IMR-90 (cell line): Measurements from ENCODE around the gene GPC6. TPM values are rescaled to one million over a fixed set of nuclear protein-coding genes. Genes with fewer than 3 reads are reported as not detected.

ENCODE experiments used
- ATAC-seq: fragments of 200-7000 bp; cut with Tn5 transposase; 2 replicates; pipeline ENCODE4 v1.9.1; 2020; ENCODE audit warnings: low read depth, mild to moderate bottlenecking, moderate library complexity
- BruUV-seq: library from RNA; stranded (reverse); fragments of 400-500 nt; replicated peaks from 2 replicates; lab custom pipeline; 2021; lab: Mats Ljungman, UMichigan
- CTCF ChIA-PET: fragments of 300-600 bp; formaldehyde crosslinking; extraction: SDS; loops from one replicate; lab custom pipeline; 2021; ENCODE audit warnings: antibody characterized with exemption; lab: Yijun Ruan, JAX
- POLR2A ChIA-PET: fragments of 300-600 bp; sonication (Branson Sonifier 250); formaldehyde crosslinking; loops from one replicate; lab custom pipeline; 2022; ENCODE audit warnings: antibody characterized with exemption; ENCODE audit not compliant: unreplicated experiment; lab: Charles Lee
- DNase-seq: peaks from one replicate; pipeline ENCODE4 v3.0.0; 2013
- H2AFZ ChIP-seq: replicated peaks from 2 replicates; pipeline ENCODE3; 2013; ENCODE audit warnings: low read length, mild to moderate bottlenecking; ENCODE audit not compliant: poor library complexity
- H2AK5ac ChIP-seq: 2 replicates; pipeline ENCODE4 v1.6.1; 2013; ENCODE audit warnings: low read depth, low read length, inconsistent platforms
- H2AK9ac ChIP-seq: replicated peaks from 2 replicates; pipeline ENCODE3; 2013; ENCODE audit warnings: mild to moderate bottlenecking, low read depth, low read length, moderate library complexity; ENCODE audit not compliant: poor library complexity
- H2BK120ac ChIP-seq: 2 replicates; pipeline ENCODE4 v1.6.1; 2013; ENCODE audit warnings: low read depth, low read length, inconsistent platforms
- H2BK15ac ChIP-seq: 3 replicates; pipeline ENCODE4 v1.6.1; 2013; ENCODE audit warnings: low read depth, low read length, inconsistent platforms
- H2BK20ac ChIP-seq: 2 replicates; pipeline ENCODE4 v1.6.1; 2013; ENCODE audit warnings: low read depth, mild to moderate bottlenecking, inconsistent platforms, low read length, moderate library complexity
- H2BK5ac ChIP-seq: 2 replicates; pipeline ENCODE4 v1.6.1; 2013; ENCODE audit warnings: mild to moderate bottlenecking, low read depth, low read length, inconsistent platforms; ENCODE audit not compliant: poor library complexity, severe bottlenecking
- H3K14ac ChIP-seq: replicated peaks from 2 replicates; pipeline ENCODE4 v1.6.1; 2013; ENCODE audit warnings: low read depth, low read length, inconsistent platforms
- H3K18ac ChIP-seq: 2 replicates; pipeline ENCODE4 v1.6.1; 2013; ENCODE audit warnings: low read depth, low read length, control low read depth
- H3K23ac ChIP-seq: 2 replicates; pipeline ENCODE4 v1.6.1; 2013; ENCODE audit warnings: low read depth, low read length, inconsistent platforms
- H3K27ac ChIP-seq: 2 replicates; pipeline ENCODE4 v1.5.1; 2013; ENCODE audit warnings: mild to moderate bottlenecking, control low read depth, low read length; ENCODE audit not compliant: insufficient read depth
- H3K27me3 ChIP-seq: 2 replicates; pipeline ENCODE4 v1.6.1; 2013; ENCODE audit warnings: low read length; ENCODE audit not compliant: control insufficient read depth, insufficient read depth
- H3K36me3 ChIP-seq: 2 replicates; pipeline ENCODE4 v1.6.1; 2013; ENCODE audit warnings: low read length, mixed read lengths; ENCODE audit not compliant: control insufficient read depth, insufficient read depth
- H3K4ac ChIP-seq: 2 replicates; pipeline ENCODE4 v1.6.1; 2013; ENCODE audit warnings: low read depth, low read length, inconsistent platforms
- H3K4me1 ChIP-seq: 2 replicates; pipeline ENCODE4 v1.6.1; 2013; ENCODE audit warnings: low read length, mixed read lengths; ENCODE audit not compliant: control insufficient read depth, insufficient read depth
- H3K4me2 ChIP-seq: 2 replicates; pipeline ENCODE4 v1.6.1; 2013; ENCODE audit warnings: low read depth, mild to moderate bottlenecking, control low read depth, low read length, moderate library complexity
- H3K4me3 ChIP-seq: 2 replicates; pipeline ENCODE4 v1.5.1; 2013; ENCODE audit warnings: low read depth, mild to moderate bottlenecking, control low read depth, low read length, moderate library complexity; ENCODE audit not compliant: insufficient read depth
- H3K56ac ChIP-seq: 2 replicates; pipeline ENCODE4 v1.6.1; 2013; ENCODE audit warnings: low read length, inconsistent platforms; ENCODE audit not compliant: insufficient read depth; ENCODE audit errors: extremely low read depth
- H3K79me1 ChIP-seq, 2 experiments: 2 replicates each; pipeline ENCODE4 v1.6.1; 2013; ENCODE audit warnings: low read length in 2 of 2, inconsistent platforms in 1 of 2, low read depth in 1 of 2
- H3K9ac ChIP-seq: 2 replicates; pipeline ENCODE4 v1.6.1; 2013; ENCODE audit warnings: low read depth, low read length, control low read depth
- H3K9me1 ChIP-seq: 2 replicates; pipeline ENCODE4 v1.6.1; 2013; ENCODE audit warnings: low read length, inconsistent platforms; ENCODE audit not compliant: insufficient read depth
- H3K9me3 ChIP-seq: 2 replicates; pipeline ENCODE4 v1.6.1; 2013; ENCODE audit warnings: low read length; ENCODE audit not compliant: control insufficient read depth, insufficient read depth
- H4K20me1 ChIP-seq: 2 replicates; pipeline ENCODE4 v1.6.1; 2013; ENCODE audit warnings: low read length, inconsistent platforms; ENCODE audit not compliant: insufficient read depth
- H4K5ac ChIP-seq: 2 replicates; pipeline ENCODE4 v1.6.1; 2013; ENCODE audit warnings: mild to moderate bottlenecking, low read depth, low read length, control low read depth
- H4K8ac ChIP-seq, 2 experiments: 2 replicates each; pipeline ENCODE4 v1.6.1; 2013; ENCODE audit warnings: low read depth in 2 of 2, low read length in 2 of 2, control low read depth in 1 of 2, inconsistent platforms in 1 of 2
- H4K91ac ChIP-seq: 2 replicates; pipeline ENCODE4 v1.6.1; 2013; ENCODE audit warnings: low read depth, low read length, inconsistent platforms; ENCODE audit not compliant: insufficient read depth
- CEBPB ChIP-seq: IDR thresholded peaks from 2 replicates; pipeline ENCODE4 v1.6.1; 2012; ENCODE audit warnings: low read depth, low read length, improper control_type of control experiment
- CTCF ChIP-seq: conservative IDR thresholded peaks from 2 replicates; pipeline ENCODE4 v1.5.1; 2012; ENCODE audit warnings: mild to moderate bottlenecking, low read depth, low read length, improper control_type of control experiment
- ELK1 ChIP-seq: fragments of 150-350 bp; IDR thresholded peaks from 2 replicates; pipeline ENCODE4 v1.6.1; 2016; ENCODE audit warnings: low read depth, mild to moderate bottlenecking, low read length, moderate library complexity, borderline replicate concordance
- MAFK ChIP-seq: IDR thresholded peaks from 2 replicates; pipeline ENCODE4 v1.6.1; 2012; ENCODE audit warnings: low read depth, low read length, improper control_type of control experiment
- RCOR1 ChIP-seq: IDR thresholded peaks from 2 replicates; pipeline ENCODE4 v1.6.1; 2012; ENCODE audit warnings: mild to moderate bottlenecking, low read length, improper control_type of control experiment; ENCODE audit not compliant: insufficient replicate concordance
- WGBS, 2 experiments: methylation state at CpG; one replicate each; pipeline versions ENCODE4 v1.1.5 to v1.1.7; 2013; ENCODE audit warnings: missing lambda C conversion rate in 2 of 2; ENCODE audit not compliant: insufficient read length in 1 of 2; ENCODE audit errors: extremely low coverage in 2 of 2; 5-methylcytosine and 5-hydroxymethylcytosine counted together
- dilution Hi-C: fragments of 300-500 bp; cut with HindIII; formaldehyde crosslinking; loops from one replicate; pipeline ENCODE4 v1.14.3; 2018; ENCODE audit warnings: low sequenced_read_pairs; ENCODE audit not compliant: unreplicated experiment
- in situ Hi-C: fragments of 300-500 bp; cut with MboI; formaldehyde crosslinking; loops from 3 replicates; pipeline ENCODE4 v1.14.3; 2019; ENCODE audit warnings: low sequenced_read_pairs, inconsistent platforms, mixed read lengths
- intact Hi-C: fragments of 100-400 bp; cut with micrococcal nuclease; formaldehyde crosslinking; loops from 2 replicates; pipeline ENCODE4 v1.10.0; 2022
- polyA plus RNA-seq, 3 experiments: library from polyadenylated mRNA; depleted of rRNA; stranded (reverse); fragments of >200 nt; gene quantifications; 2 replicates each; pipeline ENCODE4 v1.2.3, GENCODE V29; 2012; ENCODE audit warnings: low replicate concordance in 1 of 3
- total RNA-seq: library from RNA; depleted of rRNA; stranded (reverse); fragments of >200 nt; gene quantifications from 2 replicates; pipeline ENCODE4 v1.2.3, GENCODE V29; 2012

Gene GPC6
- total and polyA plus RNA-seq, 2 of the 4 experiments (the other 2 are of a cell fraction): 14.9 to 39.4 TPM

- no peaks in the 10 kb centered on the region for H3K9me3 ChIP-seq
- H3K4me1 ChIP-seq: peaks cover 7% of the 10 kb centered on the region
- peak overlapping the region; percentile 77 for H3K18ac ChIP-seq
- no peak for TF ChIP-seq MAFK
- no peak for TF ChIP-seq ELK1
- no peak for TF ChIP-seq CEBPB
- no peak for TF ChIP-seq CTCF
- TF ChIP-seq RCOR1: no peak
- H2BK15ac ChIP-seq: no peak overlapping the region
- no TSS peak for BruUV-seq
- H4K91ac ChIP-seq: no peak overlapping the region
- no peak overlapping the region for H4K5ac ChIP-seq
- no peak overlapping the region for H3K4ac ChIP-seq
- CTCF ChIA-PET: no interaction called here
- H3K27ac ChIP-seq: peak overlapping the region; percentile 79; the same call in 1 of the 2 replicates
- no peaks in the 10 kb centered on the region for H3K27me3 ChIP-seq
- H2AFZ ChIP-seq: no peak overlapping the region
- in situ Hi-C loops (no loop called here), intact Hi-C loops (loop anchor here (10.0 kb wide), 1 partner anchor 296 kb away; no protein-coding TSS in a partner anchor), dilution Hi-C loops (no loop called here)
- peak overlapping the region; percentile 79 for H2BK5ac ChIP-seq
- no peak overlapping the region for H2AK5ac ChIP-seq
- no peaks in the 10 kb centered on the region for H3K36me3 ChIP-seq
- no peak overlapping the region for H3K4me2 ChIP-seq
- H3K56ac ChIP-seq: no peak overlapping the region
- H2BK120ac ChIP-seq: no peak overlapping the region
- no peak overlapping the region for H3K4me3 ChIP-seq
- H3K14ac ChIP-seq: no peak overlapping the region
- POLR2A ChIA-PET: no interaction called here
- peak; percentile 67 for DNase-seq
- H4K20me1 ChIP-seq: no peaks in the 10 kb centered on the region
- no peak overlapping the region for H3K9ac ChIP-seq
- no peaks in the 10 kb centered on the region for H3K79me1 ChIP-seq
- WGBS, 2 experiments: no CpG with 5 or more reads among the region's 3 CpGs
- no peak overlapping the region for H3K23ac ChIP-seq
- H2BK20ac ChIP-seq: no peak overlapping the region
- ATAC-seq: peak; percentile 64
- no peak overlapping the region for H4K8ac ChIP-seq
- H3K9me1 ChIP-seq: peaks cover 2% of the 10 kb centered on the region; the same call in 1 of the 2 replicates
- no peak overlapping the region for H2AK9ac ChIP-seq
Observed at GRCh38 chr13:93900731-93901130, 674.1 kb downstream of the GPC6 start.
